H1 (cell line): ENCODE measurements around the gene PPP1R1A. TPM values are rescaled to one million over a fixed set of nuclear protein-coding genes. Genes with fewer than 3 reads are reported as not detected.

Experiments
- CTCF ChIA-PET: fragments of 300-600 bp; sonication (Branson Sonifier 250); formaldehyde crosslinking; loops from one replicate; lab custom pipeline; 2021; ENCODE audit not compliant: partially characterized antibody; lab: Charles Lee
- POLR2A ChIA-PET: fragments of 300-600 bp; sonication (Branson Sonifier 250); formaldehyde crosslinking; loops from one replicate; lab custom pipeline; 2021; ENCODE audit warnings: inconsistent platforms; ENCODE audit not compliant: partially characterized antibody; lab: Charles Lee
- DNase-seq, 2 experiments: peaks; one replicate each; pipeline versions ENCODE4 v3.0.0 to v3.0.0-alpha.2; 2010 to 2022; ENCODE audit warnings: low spot score in 2 of 2, low read depth in 1 of 2, mixed read lengths in 1 of 2
- FAIRE-seq: peaks from 2 replicates; lab custom pipeline; 2011; peaks lifted over from hg19 to GRCh38; lab: Jason Lieb, UNC
- H2AFZ ChIP-seq: 2 replicates; pipeline ENCODE4 v1.8.1; 2012; ENCODE audit warnings: low read length, inconsistent platforms
- H2AK5ac ChIP-seq: 2 replicates; pipeline ENCODE4 v1.6.1; 2013; ENCODE audit warnings: low read depth, low read length
- H2BK120ac ChIP-seq: replicated peaks from 2 replicates; pipeline ENCODE3; 2013; ENCODE audit warnings: low read depth, low read length, inconsistent platforms
- H2BK12ac ChIP-seq: 2 replicates; pipeline ENCODE4 v1.6.1; 2013; ENCODE audit warnings: low read depth, low read length
- H2BK15ac ChIP-seq: 2 replicates; pipeline ENCODE4 v1.6.1; 2013; ENCODE audit warnings: low read length
- H2BK20ac ChIP-seq: 2 replicates; pipeline ENCODE4 v1.6.1; 2013; ENCODE audit warnings: low read length
- H2BK5ac ChIP-seq: 2 replicates; pipeline ENCODE4 v1.6.1; 2013; ENCODE audit warnings: low read depth, low read length
- H3K14ac ChIP-seq: 2 replicates; pipeline ENCODE4 v1.6.1; 2013; ENCODE audit warnings: inconsistent platforms; ENCODE audit not compliant: insufficient read length
- H3K18ac ChIP-seq: 2 replicates; pipeline ENCODE4 v1.6.1; 2013; ENCODE audit warnings: low read length; ENCODE audit errors: extremely low read depth
- H3K23ac ChIP-seq: 2 replicates; pipeline ENCODE4 v1.6.1; 2013; ENCODE audit warnings: inconsistent platforms; ENCODE audit not compliant: insufficient read length
- H3K23me2 ChIP-seq: 2 replicates; pipeline ENCODE4 v1.6.1; 2013; ENCODE audit warnings: low read depth, low read length
- H3K27ac ChIP-seq: 2 replicates; pipeline ENCODE4 v1.6.1; 2011; ENCODE audit warnings: low read depth, low read length, inconsistent platforms
- H3K27me3 ChIP-seq, 4 experiments: replicated peaks in 1 of 4; 1 replicate in 1 of 4; 2 replicates in 3 of 4; pipeline versions ENCODE4 v1.6.1 to v1.8.1; 2011 to 2013; ENCODE audit warnings: low read length in 3 of 4, mild to moderate bottlenecking in 3 of 4, inconsistent platforms in 2 of 4, mixed read lengths in 2 of 4, moderate library complexity in 1 of 4; ENCODE audit not compliant: control insufficient read depth in 3 of 4, insufficient read depth in 3 of 4; ENCODE audit errors: extremely low read depth in 1 of 4
- H3K36me3 ChIP-seq, 4 experiments: 2 replicates each; pipeline versions ENCODE4 v1.6.1 to v1.8.1; 2011 to 2013; ENCODE audit warnings: mild to moderate bottlenecking in 4 of 4, low read length in 3 of 4, moderate library complexity in 2 of 4, control low read depth in 1 of 4, inconsistent platforms in 1 of 4; ENCODE audit not compliant: insufficient read depth in 4 of 4, control insufficient read depth in 2 of 4
- H3K4ac ChIP-seq: replicated peaks from 2 replicates; pipeline ENCODE3; 2013; ENCODE audit warnings: low read length, low read depth, mixed read lengths, inconsistent platforms; ENCODE audit not compliant: insufficient read length
- H3K4me1 ChIP-seq, 4 experiments: replicated peaks in 1 of 4; 1 replicate in 1 of 4; 2 replicates in 3 of 4; pipeline versions ENCODE4 v1.6.1 to v1.8.1; 2011 to 2013; ENCODE audit warnings: low read length in 3 of 4, inconsistent platforms in 2 of 4, mixed read lengths in 1 of 4; ENCODE audit not compliant: insufficient read depth in 4 of 4, control insufficient read depth in 3 of 4
- H3K4me2 ChIP-seq, 2 experiments: 2 replicates each; pipeline versions ENCODE4 v1.6.1 to v1.8.1; 2011 to 2013; ENCODE audit warnings: low read depth in 2 of 2, low read length in 2 of 2, control low read depth in 1 of 2, inconsistent platforms in 1 of 2, mild to moderate bottlenecking in 1 of 2; ENCODE audit not compliant: insufficient read depth in 1 of 2
- H3K4me3 ChIP-seq, 4 experiments: fragments of 200-600, 300-600 bp in 1 of 4; sonication (generic), shearing (Covaris generic), sonication (Bioruptor Twin) in 1 of 4; 2 replicates each; pipeline versions ENCODE4 v1.5.1 to v1.8.1; 2011 to 2016; ENCODE audit warnings: low read length in 4 of 4, low read depth in 3 of 4, control low read depth in 2 of 4, inconsistent platforms in 2 of 4, mild to moderate bottlenecking in 2 of 4, mixed read lengths in 1 of 4, moderate library complexity in 1 of 4; ENCODE audit not compliant: insufficient read depth in 2 of 4; ENCODE audit errors: extremely low read depth in 1 of 4
- H3K56ac ChIP-seq: replicated peaks from 2 replicates; pipeline ENCODE3; 2013; ENCODE audit warnings: low read depth, mild to moderate bottlenecking, mixed read lengths, low read length, inconsistent platforms; ENCODE audit not compliant: insufficient read length
- H3K79me1 ChIP-seq: 2 replicates; pipeline ENCODE4 v1.6.1; 2013; ENCODE audit warnings: low read depth, low read length, control low read depth
- H3K79me2 ChIP-seq, 2 experiments: 2 replicates each; pipeline versions ENCODE4 v1.6.1 to v1.8.1; 2012 to 2013; ENCODE audit warnings: low read length in 2 of 2, mild to moderate bottlenecking in 2 of 2, inconsistent platforms in 1 of 2; ENCODE audit not compliant: insufficient read depth in 2 of 2, control insufficient read depth in 1 of 2
- H3K9ac ChIP-seq, 4 experiments: replicated peaks in 1 of 4; 1 replicate in 1 of 4; 2 replicates in 3 of 4; pipeline versions ENCODE4 v1.6.1 to v1.8.1; 2011 to 2013; ENCODE audit warnings: low read depth in 3 of 4, low read length in 3 of 4, control low read depth in 2 of 4, mild to moderate bottlenecking in 2 of 4, moderate library complexity in 2 of 4, inconsistent platforms in 1 of 4; ENCODE audit errors: extremely low read depth in 1 of 4
- H3K9me3 ChIP-seq, 2 experiments: 2 replicates each; pipeline versions ENCODE4 v1.6.1 to v1.8.1; 2012 to 2013; ENCODE audit warnings: mild to moderate bottlenecking in 2 of 2, moderate library complexity in 2 of 2, control low read depth in 1 of 2, inconsistent platforms in 1 of 2, low read depth in 1 of 2, low read length in 1 of 2, mixed read lengths in 1 of 2; ENCODE audit not compliant: insufficient read depth in 2 of 2
- H4K20me1 ChIP-seq, 2 experiments: replicated peaks in 1 of 2; 2 replicates each; pipeline versions ENCODE3 to v1.8.1; 2011 to 2013; ENCODE audit warnings: inconsistent platforms in 2 of 2, low read length in 2 of 2, mild to moderate bottlenecking in 1 of 2; ENCODE audit not compliant: insufficient read depth in 2 of 2, control insufficient read depth in 1 of 2
- H4K5ac ChIP-seq: 2 replicates; pipeline ENCODE4 v1.6.1; 2013; ENCODE audit warnings: low read length, low read depth, mixed read lengths, inconsistent platforms; ENCODE audit not compliant: insufficient read length
- H4K8ac ChIP-seq: 2 replicates; pipeline ENCODE4 v1.8.0; 2013; ENCODE audit warnings: mild to moderate bottlenecking, moderate library complexity, low read length, inconsistent platforms; ENCODE audit not compliant: insufficient read depth; ENCODE audit errors: extremely low read depth
- H4K91ac ChIP-seq: replicated peaks from 2 replicates; pipeline ENCODE3; 2013; ENCODE audit warnings: low read length, mixed read lengths, inconsistent platforms; ENCODE audit not compliant: insufficient read length
- CHD2 ChIP-seq: IDR thresholded peaks from 2 replicates; pipeline ENCODE4 v1.6.1; 2012; ENCODE audit warnings: low read length, improper control_type of control experiment
- GABPA ChIP-seq: IDR thresholded peaks from 2 replicates; pipeline ENCODE4 v1.6.1; 2011; ENCODE audit warnings: mild to moderate bottlenecking, low read length, moderate library complexity, borderline replicate concordance; ENCODE audit not compliant: insufficient read depth
- HDAC6 ChIP-seq: IDR thresholded peaks from one replicate; pipeline ENCODE4 v1.7.1; 2012; ENCODE audit warnings: low read depth, mild to moderate bottlenecking, inconsistent platforms, low read length, moderate library complexity
- KDM5A ChIP-seq: fragments of 200-600 bp; IDR thresholded peaks from 2 replicates; pipeline ENCODE4 v1.7.1; 2012; ENCODE audit warnings: mild to moderate bottlenecking, low read length, inconsistent platforms, mixed read lengths
- MAFK ChIP-seq: IDR thresholded peaks from 2 replicates; pipeline ENCODE4 v1.6.1; 2012; ENCODE audit warnings: low read depth, mild to moderate bottlenecking, improper control_type of control experiment, low read length
- NRF1 ChIP-seq: IDR thresholded peaks from 2 replicates; pipeline ENCODE4 v1.6.1; 2011; ENCODE audit warnings: mild to moderate bottlenecking, low read depth, low read length, improper control_type of control experiment
- RNF2 ChIP-seq: fragments of 200-900, 300-1000 bp; sonication (generic); IDR thresholded peaks from 2 replicates; pipeline ENCODE4 v1.7.1; 2016; ENCODE audit warnings: borderline replicate concordance, low read depth, mild to moderate bottlenecking, antibody characterized with exemption, low read length; ENCODE audit not compliant: poor library complexity, severe bottlenecking; ENCODE audit errors: missing control alignments
- SP1 ChIP-seq: IDR thresholded peaks from 2 replicates; pipeline ENCODE4 v1.6.1; 2011; ENCODE audit warnings: low read depth, low read length
- SP2 ChIP-seq: IDR thresholded peaks from 2 replicates; pipeline ENCODE4 v1.6.1; 2012; ENCODE audit warnings: mild to moderate bottlenecking, low read length, inconsistent platforms
- SP4 ChIP-seq: IDR thresholded peaks from 2 replicates; pipeline ENCODE4 v1.6.1; 2012; ENCODE audit warnings: low read length, inconsistent platforms
- TAF1 ChIP-seq: IDR thresholded peaks from 2 replicates; pipeline ENCODE4 v1.6.1; 2011; ENCODE audit warnings: mild to moderate bottlenecking, low read depth, low read length
- WGBS, 2 experiments: shearing (Covaris generic) in 1 of 2; methylation state at CpG; one replicate each; pipeline versions ENCODE4 v1.1.6 to v1.1.7; 2013 to 2015; ENCODE audit warnings: low lambda C conversion rate in 2 of 2, mixed read lengths in 2 of 2, inconsistent platforms in 1 of 2, low coverage in 1 of 2, missing lambda C conversion rate in 1 of 2; ENCODE audit not compliant: insufficient replicate concordance in 2 of 2, insufficient coverage in 1 of 2, insufficient read length in 1 of 2; ENCODE audit errors: extremely low coverage in 1 of 2, missing lambda C conversion rate in 1 of 2; 5-methylcytosine and 5-hydroxymethylcytosine counted together
- polyA plus RNA-seq, 7 experiments: library from polyadenylated mRNA; depleted of rRNA in 3 of 7; stranded (reverse) in 5 of 7; unstranded in 2 of 7; fragments of >200 nt in 5 of 7; fragments of 200-250 nt in 2 of 7; gene quantifications; 1 replicate in 5 of 7; 2 replicates in 1 of 7; 4 replicates in 1 of 7; pipeline versions ENCODE4 v1.2.1 to v1.2.3, GENCODE V29; 2011 to 2013; ENCODE audit warnings: missing spikeins in 2 of 7, mixed read lengths in 2 of 7
- total RNA-seq: library from RNA; stranded (reverse); fragmentation: NEBNext Ultra II Directional; extraction: Animal tissue kit (Norgen Biotek cat#: 25700); gene quantifications from 2 replicates; pipeline ENCODE4 v1.2.1, GENCODE V29; 2021
- TF ChIP-seq, protein P1 (sequence below): IDR thresholded peaks from 2 replicates; pipeline ENCODE4 v1.6.1; 2012; ENCODE audit warnings: low read length, inconsistent platforms

Gene PPP1R1A
- total and polyA plus RNA-seq, 2 of the 8 experiments (the other 6 are each of a cell fraction or from before 2014, with no cell fraction given), result 5.8 to 13.1 TPM

- H3K36me3 ChIP-seq, result no peaks in the 10 kb centered on the region
- no peaks in the 10 kb centered on the region for H3K79me1 ChIP-seq
- DNase-seq (no peak), FAIRE-seq (no peak)
- no peak overlapping the region for H3K14ac ChIP-seq
- H3K9ac ChIP-seq, result no peak overlapping the region
- H3K18ac ChIP-seq, result no peak overlapping the region
- no peak overlapping the region for H3K56ac ChIP-seq
- H3K4me1 ChIP-seq, result peaks cover 10 to 17% (median 14%) of the 10 kb centered on the region in 4 experiments; a peak in 6 of 7 replicates
- H2BK20ac ChIP-seq, result no peak overlapping the region
- H3K79me2 ChIP-seq, result no peaks in the 10 kb centered on the region
- H3K4me2 ChIP-seq, result no peak overlapping the region
- peaks cover 15 to 49% (median 47%) of the 10 kb centered on the region in 4 experiments for H3K27me3 ChIP-seq
- no peak overlapping the region for H2BK12ac ChIP-seq
- no peak overlapping the region for H3K4ac ChIP-seq
- no peaks in the 10 kb centered on the region for H4K20me1 ChIP-seq
- H3K23me2 ChIP-seq, result peaks cover 3% of the 10 kb centered on the region
- H2AK5ac ChIP-seq, result no peak overlapping the region
- no peak overlapping the region for H4K8ac ChIP-seq
- WGBS, 2 experiments, result 85% methylated on average over 6 of the region's 6 CpGs; no CpG with 5 or more reads in 1 of the 2 experiments
- no peak overlapping the region for H4K91ac ChIP-seq
- no peak overlapping the region for H3K23ac ChIP-seq
- no peak overlapping the region for H3K4me3 ChIP-seq
- POLR2A ChIA-PET, result no interaction called here
- no peak overlapping the region for H2BK15ac ChIP-seq
- CTCF ChIA-PET, result interaction anchor here (0.7 to 2.9 kb wide), 15 partner anchors 9 to 227 kb away, joined by 3 to 13 read pairs (median 6); partner anchors contain the start of gene PDE1B
- H2BK120ac ChIP-seq, result no peak overlapping the region
- no peak overlapping the region for H4K5ac ChIP-seq
- no peak overlapping the region for H2AFZ ChIP-seq
- H3K9me3 ChIP-seq, result no peaks in the 10 kb centered on the region
- no peak overlapping the region for H3K27ac ChIP-seq
- no peak overlapping the region for H2BK5ac ChIP-seq
- TF ChIP-seq HDAC6 (no peak), CHD2 (no peak), SP2 (no peak), SP4 (no peak), MAFK (no peak), KDM5A (no peak), NRF1 (no peak), TAF1 (no peak), SP1 (no peak), GABPA (no peak), RNF2 (no peak)
- TF ChIP-seq, protein P1, sequence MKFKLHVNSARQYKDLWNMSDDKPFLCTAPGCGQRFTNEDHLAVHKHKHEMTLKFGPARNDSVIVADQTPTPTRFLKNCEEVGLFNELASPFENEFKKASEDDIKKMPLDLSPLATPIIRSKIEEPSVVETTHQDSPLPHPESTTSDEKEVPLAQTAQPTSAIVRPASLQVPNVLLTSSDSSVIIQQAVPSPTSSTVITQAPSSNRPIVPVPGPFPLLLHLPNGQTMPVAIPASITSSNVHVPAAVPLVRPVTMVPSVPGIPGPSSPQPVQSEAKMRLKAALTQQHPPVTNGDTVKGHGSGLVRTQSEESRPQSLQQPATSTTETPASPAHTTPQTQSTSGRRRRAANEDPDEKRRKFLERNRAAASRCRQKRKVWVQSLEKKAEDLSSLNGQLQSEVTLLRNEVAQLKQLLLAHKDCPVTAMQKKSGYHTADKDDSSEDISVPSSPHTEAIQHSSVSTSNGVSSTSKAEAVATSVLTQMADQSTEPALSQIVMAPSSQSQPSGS, result no peak
Measured at GRCh38 chr12:54562750-54563356, 25.6 kb downstream of the PPP1R1A start.
